GM19372 (cell line): ENCODE results near the gene ZNF318.
"Not testable (repeated sequence)": the region's sequence is repeated elsewhere in the genome, so short reads cannot be mapped to it uniquely, and the experiment has no call there.

Experiments
- ATAC-seq: cut with Tn5 transposase; IDR thresholded peaks from one replicate; pipeline ENCODE4 v1.9.1; 2021; ENCODE audit warnings: mild to moderate bottlenecking, low read depth, moderate library complexity; ENCODE audit not compliant: unreplicated experiment

Gene ZNF318

DNA sequence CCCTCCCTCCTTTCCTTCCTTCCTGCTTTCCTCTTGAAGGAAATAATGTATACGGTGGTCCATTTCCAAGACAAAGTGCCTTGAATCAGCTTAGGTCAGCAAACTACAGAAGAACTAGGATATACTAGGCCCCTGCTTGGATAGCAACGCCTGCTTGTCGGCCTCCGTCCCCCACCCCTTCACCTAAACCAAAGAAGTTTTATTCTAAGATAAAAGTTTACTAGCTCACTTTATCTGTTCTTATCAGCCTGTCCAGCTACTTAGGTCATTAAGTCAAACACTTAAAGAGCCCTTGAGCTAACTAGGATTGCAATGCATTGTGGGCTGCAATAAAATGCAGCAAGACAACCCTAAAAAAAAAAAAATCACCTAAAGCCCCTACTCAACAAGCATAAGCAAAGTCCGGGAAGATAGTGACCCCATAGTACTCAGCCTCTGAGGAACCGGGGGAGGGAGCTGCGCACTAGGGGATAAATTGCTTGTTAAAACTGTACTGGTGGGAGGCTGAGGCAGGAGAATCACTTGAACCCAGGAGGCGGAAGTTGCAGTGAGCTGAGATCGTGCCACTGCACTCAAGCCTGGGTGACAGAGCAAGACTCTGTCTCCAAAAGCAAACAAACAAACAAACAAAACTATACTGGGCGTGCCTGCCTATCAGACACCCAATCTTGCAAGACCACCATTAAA, 21.4 kb upstream of the ZNF318 start:
- not testable (repeated sequence) for ATAC-seq

DNA sequence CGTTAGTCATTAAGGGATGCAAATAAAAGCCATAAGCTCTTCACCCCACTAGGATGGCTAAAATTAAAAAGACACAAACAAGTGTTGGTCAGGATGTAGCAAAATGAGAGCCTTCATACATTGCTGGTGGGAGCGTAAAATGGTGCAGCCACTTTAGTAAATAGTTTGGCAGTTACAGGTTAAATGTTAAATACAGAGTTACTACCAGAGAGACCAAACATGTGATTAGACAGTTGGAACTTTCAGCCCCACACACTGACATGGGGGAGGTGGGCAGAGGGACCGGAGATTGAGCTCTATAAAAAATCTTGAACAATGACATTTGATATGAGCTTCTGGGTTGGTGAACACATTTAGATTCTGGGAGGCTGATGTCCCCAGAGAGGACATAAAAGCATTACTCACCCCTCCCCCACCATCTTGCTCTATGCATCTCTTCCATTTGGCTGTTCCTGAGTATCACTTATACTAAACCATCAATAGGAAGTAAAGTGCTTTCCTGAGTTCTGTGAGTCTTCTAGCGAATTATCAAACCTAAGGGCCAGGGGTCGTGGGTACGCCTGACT, 20.4 kb upstream of the ZNF318 start:
- no peak for ATAC-seq

DNA sequence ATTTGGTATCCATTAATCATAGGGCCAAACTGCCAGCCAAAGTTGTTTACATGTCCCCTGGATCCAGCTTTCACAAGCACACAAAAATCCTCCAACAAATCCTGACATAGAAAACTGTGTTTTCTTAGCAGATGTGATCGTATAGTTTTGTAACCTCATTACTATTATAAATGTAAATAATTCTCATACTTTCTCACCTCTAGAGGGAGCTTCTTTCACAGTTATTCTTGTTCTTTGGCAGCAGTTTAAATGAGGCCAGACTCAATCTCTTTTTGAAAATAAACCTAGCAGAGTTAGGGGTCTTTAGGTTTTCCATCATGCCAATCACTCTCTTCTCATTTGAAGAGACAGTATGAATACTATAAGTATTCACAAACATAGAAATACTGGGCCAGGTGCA, 17.0 kb upstream of the ZNF318 start:
- no peak for ATAC-seq

DNA sequence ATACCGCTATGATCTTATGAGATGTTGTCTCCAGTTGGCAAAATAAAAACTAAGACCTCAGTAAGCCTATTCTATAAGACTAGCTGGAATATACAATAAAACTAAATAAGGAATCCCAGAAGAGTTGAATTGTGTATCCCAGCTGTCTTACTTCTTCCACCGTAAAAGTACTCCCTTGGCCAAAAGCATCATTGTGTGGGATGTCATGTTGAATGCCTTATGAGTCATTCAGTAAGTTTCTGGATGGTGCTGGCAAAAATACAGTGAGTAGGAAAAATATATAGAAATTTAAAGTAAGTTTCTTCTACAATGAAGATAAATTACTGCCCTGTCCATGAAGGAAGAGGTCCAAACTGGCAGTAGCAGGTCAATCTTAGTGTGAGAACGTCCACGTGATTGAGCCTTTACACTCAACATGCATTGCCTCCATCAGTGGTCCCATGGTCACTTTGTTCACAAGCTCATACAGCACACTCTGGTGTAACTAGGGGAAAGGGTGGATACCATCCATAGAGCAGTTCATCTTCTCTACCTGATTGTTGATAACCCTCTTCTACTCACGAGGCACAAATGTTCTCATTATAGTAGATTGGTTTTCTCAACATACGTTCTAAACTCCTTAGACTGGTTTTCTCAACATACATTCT, 13.7 kb upstream of the ZNF318 start:
- ATAC-seq: peak; percentile 19

DNA sequence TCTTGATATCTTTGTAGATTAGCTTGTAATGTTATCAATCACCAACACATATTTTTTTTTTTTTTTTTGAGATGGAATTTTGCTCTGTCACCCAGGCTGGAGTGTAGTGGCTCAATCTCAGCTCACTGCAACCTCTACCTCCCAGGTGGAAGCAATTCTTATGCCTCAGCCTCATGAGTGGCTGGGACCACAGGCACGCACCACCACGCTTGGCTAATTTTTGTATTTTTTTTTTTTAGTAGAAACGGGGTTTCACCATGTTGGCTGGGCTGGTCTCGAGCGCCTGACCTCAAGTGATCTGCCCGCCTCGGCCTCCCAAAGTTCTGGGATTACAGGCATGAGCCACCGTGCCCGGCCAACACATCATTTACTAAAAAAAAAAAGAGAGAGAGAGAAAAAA, 11.4 kb upstream of the ZNF318 start:
- ATAC-seq: not testable (repeated sequence)

DNA sequence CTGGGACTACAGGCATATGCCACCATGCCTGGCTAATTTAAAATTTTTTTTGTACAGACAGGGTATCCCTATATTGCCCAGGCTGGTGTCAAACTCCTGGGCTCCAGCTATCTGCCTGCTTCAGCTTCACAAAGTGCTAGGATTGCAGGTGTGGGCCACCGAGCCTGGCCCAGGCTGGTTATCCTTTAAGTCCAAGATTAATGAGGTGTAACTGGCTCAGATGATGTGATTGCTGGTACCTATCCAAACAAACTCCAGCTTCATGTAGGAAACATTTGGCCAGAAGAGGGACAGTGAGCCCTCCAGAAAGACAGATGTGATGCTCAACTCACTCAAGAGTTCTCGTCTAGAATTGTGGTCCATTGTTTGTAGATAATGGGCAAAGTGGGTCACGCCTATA, 9.2 kb upstream of the ZNF318 start:
- no peak for ATAC-seq

DNA sequence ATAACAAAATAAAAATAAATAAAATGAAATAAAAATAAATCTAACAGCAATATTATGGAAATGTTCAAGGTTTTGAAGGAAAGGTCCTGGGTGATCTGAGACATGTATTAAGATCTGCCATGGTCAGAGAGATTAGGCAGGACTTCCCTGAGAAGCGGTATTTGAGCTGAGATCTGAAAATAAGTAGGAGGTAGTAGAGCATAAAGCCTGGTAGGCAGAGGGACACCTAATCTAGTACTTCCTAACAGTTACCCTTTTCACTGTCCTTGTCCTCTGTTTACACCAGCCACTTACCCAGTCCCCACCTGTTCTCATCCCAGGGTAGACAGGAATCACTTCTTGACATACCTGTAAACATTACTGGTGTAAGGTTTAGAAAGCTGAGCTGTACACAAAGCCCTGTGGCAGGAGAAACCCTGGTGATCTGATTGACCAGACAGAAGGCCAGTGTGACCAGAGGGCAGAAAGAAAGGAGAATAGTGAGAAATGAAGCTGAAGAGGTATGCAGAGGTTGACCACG, 8.3 kb upstream of the ZNF318 start:
- ATAC-seq: no peak

DNA sequence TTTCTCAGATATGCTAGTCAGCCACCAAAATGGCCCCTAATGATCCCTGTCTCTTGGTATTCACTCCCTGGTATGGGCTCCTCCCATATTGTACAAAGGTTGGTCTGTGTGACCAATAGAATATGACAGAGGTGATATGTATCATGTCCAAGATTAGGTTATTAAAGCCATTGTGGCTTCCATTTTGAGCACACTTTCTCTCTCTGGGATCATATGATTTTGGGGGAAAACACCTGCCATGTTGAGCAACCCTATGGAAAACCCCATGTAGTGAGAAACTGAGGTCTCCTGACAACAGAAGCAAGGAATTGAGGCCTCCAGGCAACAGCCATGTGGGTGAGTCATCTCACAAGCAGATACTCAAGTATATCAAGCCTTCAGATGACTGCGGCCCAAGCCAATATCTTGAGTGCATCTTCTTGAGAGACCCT, 7.1 kb upstream of the ZNF318 start:
- no peak for ATAC-seq

DNA sequence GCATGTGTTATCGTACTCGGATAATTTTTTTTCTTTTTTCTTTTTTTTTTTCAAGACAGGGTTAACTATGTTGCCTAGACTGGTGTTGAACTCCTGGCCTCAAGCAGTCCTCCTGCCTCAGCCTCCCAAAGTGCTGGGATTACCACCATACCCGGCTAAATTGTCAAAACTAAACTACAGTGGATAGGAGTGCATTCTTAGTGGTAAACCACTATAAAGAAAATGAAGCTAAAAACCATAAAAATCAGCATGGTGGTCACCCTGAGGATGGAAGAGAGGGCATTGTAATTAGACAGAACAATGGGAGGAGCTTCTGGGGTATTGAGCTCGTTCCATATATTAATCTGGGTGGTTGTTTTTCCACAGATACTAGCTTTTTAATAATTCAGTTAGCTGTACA, 6.2 kb upstream of the ZNF318 start:
- no peak for ATAC-seq

DNA sequence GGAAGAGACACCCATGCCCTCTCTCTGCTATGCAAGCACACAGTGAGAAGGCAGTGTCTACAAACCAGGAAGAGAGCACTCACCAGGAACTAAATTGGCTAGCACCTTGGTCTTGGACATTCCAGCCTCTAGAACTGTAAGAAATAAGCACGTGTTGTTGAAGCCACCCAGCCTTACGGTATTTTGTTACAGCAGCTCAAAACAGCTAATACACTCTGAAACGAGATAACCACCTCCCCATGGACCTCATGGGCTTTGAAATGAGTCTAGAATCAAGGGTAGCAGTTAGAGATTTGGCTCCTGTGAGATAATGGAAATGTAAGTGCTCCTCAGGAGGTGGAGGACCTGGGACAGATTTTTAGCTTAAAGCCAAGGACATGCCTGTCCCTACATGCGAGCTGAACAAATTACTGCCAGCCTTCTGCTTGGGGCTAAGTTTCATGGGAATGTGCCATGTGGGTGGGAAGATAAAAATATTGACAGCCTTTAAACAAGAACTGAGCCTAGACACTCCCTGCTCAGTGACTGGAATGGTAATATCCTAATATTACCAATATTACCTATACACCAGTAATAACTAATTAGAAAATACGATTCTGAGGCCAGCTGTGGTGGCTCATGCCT, 3.9 kb upstream of the ZNF318 start:
- no peak for ATAC-seq

DNA sequence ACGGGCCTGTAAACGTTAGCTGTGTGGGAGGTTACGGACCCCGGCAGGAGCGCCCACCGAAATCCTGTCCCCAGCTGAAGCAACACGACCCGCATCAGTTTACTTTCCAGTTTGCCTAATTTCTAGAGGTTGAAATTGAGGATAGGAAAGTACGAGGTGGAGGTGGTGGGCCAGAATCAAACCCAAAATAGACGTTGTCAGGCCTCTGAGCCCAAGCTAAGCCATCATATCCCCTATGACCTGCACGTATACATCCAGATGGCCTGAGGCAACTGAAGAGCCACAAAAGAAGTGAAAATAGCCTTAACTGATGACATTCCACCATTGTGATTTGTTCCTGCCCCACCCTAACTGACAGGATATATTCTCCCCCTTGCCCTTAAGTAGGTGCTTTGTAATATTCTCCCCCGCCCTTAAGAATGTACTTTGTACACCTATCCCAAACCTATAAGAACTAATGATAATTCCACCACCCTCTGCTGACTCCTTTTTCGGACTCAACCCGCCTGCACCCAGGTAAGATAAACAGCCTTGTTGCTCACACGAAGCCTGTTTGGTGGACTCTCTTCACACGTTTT, 645 bp upstream of the ZNF318 start:
- peak; percentile 11 for ATAC-seq

DNA sequence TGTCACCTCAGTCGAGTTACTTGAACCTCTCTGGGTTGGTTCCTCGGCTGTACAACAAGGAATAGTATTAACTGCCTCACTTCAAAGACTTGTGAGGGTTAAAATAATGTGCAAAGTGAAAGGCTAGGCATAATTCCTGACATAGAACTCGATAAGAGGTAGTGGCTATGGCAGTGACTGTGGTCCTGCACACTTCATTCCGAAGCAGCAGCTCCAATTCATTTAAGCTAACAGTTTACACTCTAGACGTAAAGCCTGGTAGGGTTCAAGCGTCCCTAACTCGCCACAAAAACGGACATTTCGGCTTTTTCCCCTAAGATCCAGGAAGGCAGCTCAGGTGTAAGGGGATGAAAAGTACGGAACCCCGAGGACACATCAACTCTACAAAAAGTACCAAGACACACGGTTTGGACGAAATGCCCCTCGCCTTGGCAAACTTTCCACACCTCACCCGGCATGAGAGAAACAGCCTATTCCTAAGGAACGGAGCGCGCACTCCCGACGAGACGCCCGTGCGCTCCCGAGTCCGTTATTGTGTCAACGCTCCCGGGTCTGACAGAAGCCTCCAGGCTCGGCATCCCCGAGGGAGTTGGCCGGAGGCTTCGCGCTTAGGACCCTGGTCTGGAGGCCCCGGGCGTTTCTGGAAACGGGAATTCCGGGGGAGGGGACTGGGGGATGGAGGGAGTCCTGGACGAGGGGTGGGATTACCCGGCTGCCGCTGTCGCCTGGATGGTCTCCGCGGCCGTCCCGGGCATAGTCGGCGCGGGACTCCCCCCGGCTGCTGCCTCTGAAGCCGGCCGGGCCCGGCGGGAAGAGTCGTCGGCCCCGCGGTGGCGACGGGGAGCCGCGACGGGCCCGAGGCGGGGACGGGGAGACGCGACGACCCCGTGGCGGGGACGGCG, 937 bp downstream of the ZNF318 start:
- peak; percentile 1 for ATAC-seq

DNA sequence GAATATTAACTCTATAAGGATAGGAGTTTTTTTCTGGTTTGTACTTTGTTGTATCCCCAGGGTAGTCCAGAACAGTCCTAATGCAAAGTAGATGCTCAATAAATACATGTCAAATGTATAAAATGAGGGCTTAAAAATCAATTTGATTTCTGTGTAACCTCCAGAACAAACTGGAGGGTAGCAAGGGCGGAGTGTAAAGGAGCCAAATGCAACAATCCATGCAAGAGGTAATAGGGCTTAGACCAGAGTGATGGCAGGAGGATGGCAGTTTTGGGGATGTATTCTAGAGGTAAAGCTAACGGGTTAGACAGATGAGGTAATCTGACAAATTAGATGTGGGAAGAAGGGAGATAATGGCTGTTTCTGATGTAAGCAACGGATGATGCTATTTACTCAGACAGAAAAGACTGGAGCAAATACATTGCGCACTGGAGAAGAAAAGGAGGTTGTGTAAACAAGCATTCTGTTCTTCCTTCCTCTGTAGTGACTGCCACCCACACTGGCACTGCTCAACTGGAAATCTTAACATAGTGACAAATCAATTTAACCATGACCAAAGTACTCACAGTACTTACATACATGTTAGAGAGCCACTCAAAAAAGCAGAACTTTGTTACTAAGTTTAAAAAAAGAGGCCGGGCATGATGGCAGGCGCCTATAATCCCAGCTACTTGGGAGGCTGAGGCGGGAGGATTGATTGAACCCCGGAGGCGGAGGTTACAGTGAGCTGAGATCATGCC, 2.0 kb downstream of the ZNF318 start:
- no peak for ATAC-seq

DNA sequence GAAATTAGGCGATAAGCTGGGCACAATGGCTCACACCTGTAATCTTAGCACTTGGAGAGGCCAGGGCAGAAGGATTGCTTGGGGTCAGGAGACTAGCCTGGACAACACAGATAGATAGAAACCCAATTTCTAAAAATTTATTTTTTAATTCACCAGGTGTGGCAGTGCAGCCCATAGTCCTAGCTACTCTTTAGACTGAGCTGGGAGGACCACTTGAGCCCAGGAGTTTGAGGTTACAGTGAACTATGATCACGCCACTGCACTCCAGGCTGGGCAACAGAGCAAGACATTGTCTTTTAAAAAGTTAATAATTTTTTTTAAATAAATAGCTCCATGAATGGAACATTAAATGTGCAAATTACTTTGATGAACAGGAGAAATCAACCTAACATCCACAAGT, 8.2 kb downstream of the ZNF318 start:
- no peak for ATAC-seq

DNA sequence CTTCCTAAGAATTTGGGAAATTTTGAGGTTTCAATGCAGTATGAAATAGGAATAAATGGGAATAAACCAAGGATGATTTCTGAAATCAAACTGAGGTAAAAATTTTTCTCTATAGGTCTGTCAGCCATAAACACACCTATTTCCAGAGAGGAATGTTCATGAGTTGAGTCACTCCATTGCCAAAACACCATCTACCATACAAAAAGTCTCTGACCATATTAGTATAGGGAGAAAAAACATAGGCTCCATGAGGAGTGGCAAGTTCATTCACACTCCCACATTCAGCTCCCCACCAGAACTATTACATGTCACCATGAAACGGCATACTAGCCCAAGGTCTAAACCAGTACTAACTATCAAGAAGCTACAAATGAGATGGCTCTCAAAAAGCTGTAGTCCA, 9.6 kb downstream of the ZNF318 start:
- ATAC-seq: no peak

DNA sequence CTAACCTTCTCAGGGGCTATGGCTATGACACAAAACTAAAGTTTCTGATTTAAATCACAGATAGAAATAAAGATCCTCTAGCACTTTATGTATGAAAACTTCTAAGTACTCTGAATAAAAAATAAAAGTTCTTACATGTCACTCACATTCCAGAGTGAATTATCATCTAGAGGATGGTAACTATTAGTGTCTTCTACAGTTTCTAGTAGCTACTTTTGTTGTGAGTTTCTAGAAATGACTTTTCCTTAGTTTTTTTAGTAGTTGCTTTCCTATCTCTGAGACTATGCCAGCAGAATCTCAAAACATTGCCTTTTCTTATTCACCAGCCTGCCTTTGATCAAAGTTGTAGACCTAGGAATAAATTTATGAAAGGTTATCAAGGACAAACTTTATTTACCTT, 10.1 kb downstream of the ZNF318 start:
- no peak for ATAC-seq

DNA sequence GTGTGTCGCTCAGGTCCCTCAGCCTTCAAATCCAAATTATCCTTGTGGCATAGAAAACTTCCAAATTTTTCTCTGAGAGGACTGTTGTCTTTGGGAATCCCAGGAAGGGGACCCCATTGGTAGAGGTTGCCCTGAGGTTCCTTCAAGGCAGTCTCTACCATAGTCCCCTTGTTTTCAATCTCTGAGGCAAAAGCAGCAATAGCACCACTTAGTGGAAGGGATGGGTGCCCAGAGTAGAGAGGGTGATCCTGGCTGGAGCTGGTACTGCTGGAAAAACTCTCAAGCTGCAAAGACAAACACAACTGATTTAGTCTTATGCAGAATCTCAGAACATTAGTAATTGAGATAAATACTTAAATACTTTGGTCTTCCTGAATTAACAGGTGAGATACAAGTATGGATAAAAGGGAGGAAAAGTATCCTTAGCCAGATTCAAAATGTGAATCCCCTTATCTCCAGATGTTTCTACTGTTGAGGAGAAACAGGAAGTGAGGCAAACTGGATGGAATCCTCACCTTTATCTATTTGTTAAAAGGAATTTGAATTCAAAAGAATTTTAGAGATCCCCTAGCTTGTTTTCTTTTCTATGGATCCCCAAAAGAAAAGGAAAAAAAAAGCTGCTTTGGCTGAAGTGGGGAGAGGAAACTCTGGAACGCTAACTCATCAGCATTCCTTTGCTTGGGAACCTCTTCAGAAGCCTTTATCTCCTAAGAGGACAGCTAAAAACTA, 13.4 kb downstream of the ZNF318 start:
- ATAC-seq: no peak

DNA sequence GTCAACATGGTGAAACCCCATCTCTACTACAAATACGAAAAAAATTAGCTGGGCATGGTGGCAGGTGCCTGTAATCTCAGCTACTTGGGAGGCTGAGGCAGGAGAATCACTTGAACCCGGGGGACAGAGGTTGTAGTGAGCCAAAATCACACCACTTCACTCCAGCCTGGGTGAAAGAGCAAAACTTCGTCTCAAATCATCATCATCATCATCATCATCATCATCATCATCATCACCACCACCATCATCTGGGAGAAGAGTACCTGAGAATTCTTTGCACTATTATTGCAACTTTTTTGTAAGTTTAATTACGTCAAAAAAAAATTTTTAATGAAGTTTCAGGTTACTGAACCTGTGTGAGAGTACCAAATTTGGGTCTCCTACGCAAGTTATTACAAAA, 17.5 kb downstream of the ZNF318 start:
- not testable (repeated sequence) for ATAC-seq

DNA sequence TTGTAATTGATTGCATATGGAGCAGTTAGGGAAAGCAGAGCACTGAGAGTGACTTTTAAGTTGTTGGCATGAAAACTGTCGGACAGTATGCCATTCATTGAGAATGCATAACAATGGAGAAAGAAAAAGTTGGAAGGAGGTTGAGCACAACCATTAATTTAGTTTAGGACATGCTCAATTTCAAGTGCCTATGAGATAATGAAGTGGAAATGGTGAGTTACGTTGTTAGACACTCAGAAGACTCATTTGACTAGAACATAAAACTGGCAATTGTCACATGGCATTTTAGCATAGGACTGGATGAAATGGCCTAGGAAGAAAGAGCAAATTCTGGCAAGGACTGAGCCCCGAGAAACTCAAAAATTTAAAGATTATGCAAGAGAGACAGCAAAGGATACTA, 22.0 kb downstream of the ZNF318 start:
- ATAC-seq: no peak
